ENCODE results near the gene ACBD3.
A peak's percentile ranks its signal among the peaks of the same experiment; 100 is the strongest.

Gene ACBD3

GRCh38 chr1:226125097-226125630, 61.4 kb downstream of the ACBD3 start:
- no peak overlapping the region for H3K4me3 ChIP-seq (ENCODE audit: low read depth, low read length)

GRCh38 chr1:226123591-226124471, 62.7 kb downstream of the ACBD3 start:
- no peak for DNase-seq (ENCODE audit: low read depth)
- no peak overlapping the region for H3K4me3 ChIP-seq (ENCODE audit: low read depth, low read length)
- TF ChIP-seq CTCF (IDR thresholded peaks at IDR 0.05; ENCODE audit: low read depth, low read length, missing control alignments): no peak

More at GRCh38 chr1:226125097-226125630, 61.4 kb downstream of the ACBD3 start:
- peak; percentile 98 for TF ChIP-seq CTCF (IDR thresholded peaks at IDR 0.05; ENCODE audit: low read depth, low read length, missing control alignments)
- peak; percentile 68 for DNase-seq (ENCODE audit: low read depth)

- no peak for TF ChIP-seq CTCF (IDR thresholded peaks at IDR 0.05; ENCODE audit: low read depth, low read length, missing control alignments)
- H3K4me3 ChIP-seq (ENCODE audit: low read depth, low read length): no peak overlapping the region; the same call in 1 of the 2 replicates
- no peak for DNase-seq (ENCODE audit: low read depth)
Measured at GRCh38 chr1:226123212-226123560, 63.4 kb downstream of the ACBD3 start.

GRCh38 chr1:226121587-226122400, 64.7 kb downstream of the ACBD3 start:
- H3K4me3 ChIP-seq (ENCODE audit: low read depth, low read length): peak overlapping the region; percentile 69
- TF ChIP-seq CTCF (IDR thresholded peaks at IDR 0.05; ENCODE audit: low read depth, low read length, missing control alignments): peak; percentile 74
- no peak for DNase-seq (ENCODE audit: low read depth)

GRCh38 chr1:226121049-226121586, 65.4 kb downstream of the ACBD3 start:
- no peak for DNase-seq (ENCODE audit: low read depth)
- TF ChIP-seq CTCF (IDR thresholded peaks at IDR 0.05; ENCODE audit: low read depth, low read length, missing control alignments): no peak
- H3K4me3 ChIP-seq (ENCODE audit: low read depth, low read length): peak overlapping the region; percentile 69

- no peak for DNase-seq (ENCODE audit: low read depth)
- H3K4me3 ChIP-seq (ENCODE audit: low read depth, low read length): no peak overlapping the region
- no peak for TF ChIP-seq CTCF (IDR thresholded peaks at IDR 0.05; ENCODE audit: low read depth, low read length, missing control alignments)
Measured at GRCh38 chr1:226120398-226120797, 66.1 kb downstream of the ACBD3 start.
